ENCODE measurements around the gene TM4SF18.

The TM4SF18 gene

GRCh38 chr3:149325581-149325980 is 7.9 kb downstream of the TM4SF18 start:
- no peak for DNase-seq

GRCh38 chr3:149324332-149324731 is 9.1 kb downstream of the TM4SF18 start:
- DNase-seq: no peak

- no peak for DNase-seq
Observed at GRCh38 chr3:149321640-149322039, 11.8 kb downstream of the TM4SF18 start.

- DNase-seq: no peak
Observed at GRCh38 chr3:149321136-149321535, 12.3 kb downstream of the TM4SF18 start.

GRCh38 chr3:149319750-149320149 is 13.7 kb downstream of the TM4SF18 start:
- DNase-seq: no peak

- no peak for DNase-seq
Observed at GRCh38 chr3:149317072-149317471, 16.4 kb downstream of the TM4SF18 start.

GRCh38 chr3:149316437-149316836 is 17.0 kb downstream of the TM4SF18 start:
- DNase-seq: no peak

- DNase-seq: no peak
Observed at GRCh38 chr3:149315694-149316093, 17.7 kb downstream of the TM4SF18 start.

GRCh38 chr3:149314807-149315578 is 18.4 kb downstream of the TM4SF18 start:
- DNase-seq: no peak

GRCh38 chr3:149313542-149313941 is 19.9 kb downstream of the TM4SF18 start:
- no peak for DNase-seq

GRCh38 chr3:149310796-149311534 is 22.5 kb downstream of the TM4SF18 start:
- DNase-seq: no peak

GRCh38 chr3:149307435-149307783 is 26.0 kb downstream of the TM4SF18 start:
- no peak for DNase-seq

- no peak for DNase-seq
Observed at GRCh38 chr3:149306751-149307434, 26.5 kb downstream of the TM4SF18 start.

GRCh38 chr3:149305376-149305775 is 28.1 kb downstream of the TM4SF18 start:
- no peak for DNase-seq

- no peak for DNase-seq
Observed at GRCh38 chr3:149299938-149300801, 33.3 kb downstream of the TM4SF18 start.

- DNase-seq: no peak
Observed at GRCh38 chr3:149296972-149297371, 36.5 kb downstream of the TM4SF18 start.

GRCh38 chr3:149292666-149293065 is 40.8 kb downstream of the TM4SF18 start:
- no peak for DNase-seq

- no peak for DNase-seq
Observed at GRCh38 chr3:149291178-149291577, 42.3 kb downstream of the TM4SF18 start.

- DNase-seq: no peak
Observed at GRCh38 chr3:149288655-149289054, 44.8 kb downstream of the TM4SF18 start.

- no peak for DNase-seq
Observed at GRCh38 chr3:149284034-149284433, 49.4 kb downstream of the TM4SF18 start.

GRCh38 chr3:149283401-149283800 is 50.0 kb downstream of the TM4SF18 start:
- DNase-seq: no peak

GRCh38 chr3:149282836-149283235 is 50.6 kb downstream of the TM4SF18 start:
- no peak for DNase-seq

- DNase-seq: no peak
Observed at GRCh38 chr3:149282322-149282721, 51.1 kb downstream of the TM4SF18 start.

All from NCI-H1694 treated with DMSO at 0.1 percent for 48 hours (cell line).